GM23248 (cell line): ENCODE data around the gene PTPN21. TPM values are rescaled to one million over a fixed set of nuclear protein-coding genes. Genes with fewer than 3 reads are reported as not detected.

Experiments used
- DNase-seq: peaks from one replicate; pipeline ENCODE4 v3.0.0-alpha.2; 2015
- H2AFZ ChIP-seq: fragments of 200-600 bp; sonication (generic); 2 replicates; pipeline ENCODE4 v1.6.1; 2016; ENCODE audit warnings: antibody characterized with exemption
- H3F3A ChIP-seq: fragments of 200-600 bp; sonication (generic); 2 replicates; pipeline ENCODE4 v1.6.1; 2016; ENCODE audit warnings: mild to moderate bottlenecking, antibody characterized with exemption, mixed run types; ENCODE audit not compliant: insufficient read depth
- H3K27ac ChIP-seq: fragments of 200-600 bp; sonication (generic); 2 replicates; pipeline ENCODE4 v1.5.1; 2016; ENCODE audit warnings: mild to moderate bottlenecking
- H3K27me3 ChIP-seq: fragments of 200-600 bp; sonication (generic); replicated peaks from 2 replicates; pipeline ENCODE4 v1.6.1; 2016; ENCODE audit warnings: mild to moderate bottlenecking; ENCODE audit not compliant: insufficient read depth
- H3K36me3 ChIP-seq: fragments of 200-600 bp; sonication (generic); 2 replicates; pipeline ENCODE4 v1.6.1; 2016; ENCODE audit warnings: low read depth, mild to moderate bottlenecking
- H3K4me1 ChIP-seq: fragments of 200-600 bp; sonication (generic); 2 replicates; pipeline ENCODE4 v1.6.1; 2016; ENCODE audit warnings: mild to moderate bottlenecking; ENCODE audit not compliant: insufficient read depth
- H3K4me2 ChIP-seq: fragments of 200-600 bp; sonication (generic); one replicate; pipeline ENCODE4 v1.6.1; 2016; ENCODE audit warnings: mild to moderate bottlenecking; ENCODE audit not compliant: unreplicated experiment
- H3K4me3 ChIP-seq: fragments of 200-600 bp; sonication (generic); 2 replicates; pipeline ENCODE4 v1.5.1; 2016; ENCODE audit warnings: mild to moderate bottlenecking
- H3K79me2 ChIP-seq: fragments of 200-600 bp; sonication (generic); 2 replicates; pipeline ENCODE4 v1.6.1; 2016; ENCODE audit warnings: mild to moderate bottlenecking; ENCODE audit not compliant: insufficient read depth
- H3K9ac ChIP-seq: fragments of 200-600 bp; sonication (generic); 2 replicates; pipeline ENCODE4 v1.6.1; 2016; ENCODE audit warnings: mild to moderate bottlenecking
- H3K9me2 ChIP-seq: fragments of 200-600 bp; sonication (generic); 2 replicates; pipeline ENCODE4 v1.6.1; 2016; ENCODE audit warnings: mixed run types, mild to moderate bottlenecking, moderate library complexity; ENCODE audit not compliant: insufficient read depth
- H3K9me3 ChIP-seq: fragments of 200-600 bp; sonication (generic); one replicate; pipeline ENCODE4 v1.6.1; 2017; ENCODE audit warnings: low read depth
- H4K20me1 ChIP-seq: fragments of 200-600 bp; sonication (generic); 2 replicates; pipeline ENCODE4 v1.6.0; 2016; ENCODE audit not compliant: insufficient read depth
- EZH2 ChIP-seq: fragments of 200-600 bp; sonication (generic); IDR thresholded peaks from 2 replicates; pipeline ENCODE4 v1.6.1; 2018; ENCODE audit warnings: antibody characterized with exemption, mild to moderate bottlenecking; ENCODE audit not compliant: insufficient read depth, poor library complexity, severe bottlenecking
- EZH2phosphoT487 ChIP-seq: fragments of 200-600 bp; sonication (generic); IDR thresholded peaks from 2 replicates; pipeline ENCODE4 v1.6.1; 2018; ENCODE audit warnings: antibody characterized with exemption, moderate library complexity, mild to moderate bottlenecking, low read depth; ENCODE audit not compliant: insufficient read depth
- WGBS, 2 experiments: methylation state at CpG; one replicate each; pipeline ENCODE4 v1.1.6; 2015 to 2017; ENCODE audit warnings: low lambda C conversion rate in 2 of 2, low coverage in 1 of 2; ENCODE audit errors: missing lambda C conversion rate in 2 of 2; 5-methylcytosine and 5-hydroxymethylcytosine counted together
- in situ Hi-C: fragments of 300-500 bp; cut with MboI; formaldehyde crosslinking; loops from 2 replicates; pipeline ENCODE4 v1.15.0; 2020
- polyA plus RNA-seq: library from polyadenylated mRNA; unstranded; fragments of >200 nt; fragmentation: Nextera tagmentation; extraction: Ambion mirVana; gene quantifications from 2 replicates; pipeline ENCODE4 v1.2.1, GENCODE V29; 2016
- total RNA-seq: library from RNA; depleted of rRNA; stranded (reverse); fragments of >200 nt; shearing (Covaris generic); gene quantifications from 2 replicates; pipeline ENCODE4 v1.2.3, GENCODE V29; 2014

Gene PTPN21
- total and polyA plus RNA-seq, 2 experiments from 2014 or later = 5.7 to 13.3 TPM

GRCh38 chr14:88568196-88568595 is 13.4 kb upstream of the PTPN21 start:
- H3K36me3 ChIP-seq = peaks cover 60% of the 10 kb centered on the region
- TF ChIP-seq EZH2phosphoT487 (no peak), EZH2 (no peak)
- in situ Hi-C loops = loop anchor here (25.0 kb wide), 1 partner anchor 556 kb away; the partner anchor contains the start of gene GPR65

DNA sequence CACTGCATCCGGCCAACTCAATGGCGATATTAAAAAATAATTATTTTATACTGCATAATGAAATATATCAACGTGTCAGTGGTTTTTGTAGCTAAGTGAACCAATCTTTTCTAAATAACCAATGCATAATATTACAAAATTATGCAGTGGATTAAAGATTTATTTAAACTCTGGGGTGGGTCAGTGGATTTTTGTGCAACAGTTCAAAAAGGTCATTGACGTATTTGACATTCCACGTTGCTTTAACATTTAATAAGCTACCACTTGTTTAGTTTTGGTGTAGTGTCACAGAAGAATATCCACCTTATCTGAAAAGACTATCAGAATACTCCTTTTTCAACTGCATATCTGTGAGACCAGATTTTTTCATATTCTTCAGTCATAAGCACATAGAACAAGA is 10.6 kb upstream of the PTPN21 start:
- no peak overlapping the region for H2AFZ ChIP-seq
- no peaks in the 10 kb centered on the region for H3K9me2 ChIP-seq
- 87 to 89% methylated on average over 5 of the region's 5 CpGs for WGBS, 2 experiments
- H3K36me3 ChIP-seq = peaks cover 36% of the 10 kb centered on the region
- TF ChIP-seq EZH2phosphoT487 (no peak), EZH2 (no peak)
- H3K4me1 ChIP-seq = peaks cover 12% of the 10 kb centered on the region
- in situ Hi-C loops = loop anchor here (25.0 kb wide), 1 partner anchor 553 kb away; the partner anchor contains the start of gene GPR65
- no peaks in the 10 kb centered on the region for H3K27me3 ChIP-seq
- DNase-seq = no peak
- H3K9me3 ChIP-seq = no peaks in the 10 kb centered on the region
- H3F3A ChIP-seq = peaks cover 2% of the 10 kb centered on the region; the same call in 1 of the 2 replicates
- H4K20me1 ChIP-seq = peaks cover 7% of the 10 kb centered on the region; the same call in 1 of the 2 replicates
- H3K4me2 ChIP-seq = no peak overlapping the region
- no peak overlapping the region for H3K4me3 ChIP-seq
- H3K79me2 ChIP-seq = peaks cover 68% of the 10 kb centered on the region
- no peak overlapping the region for H3K27ac ChIP-seq
- no peak overlapping the region for H3K9ac ChIP-seq

More at GRCh38 chr14:88568196-88568595, 13.4 kb upstream of the PTPN21 start:
- Histone ChIP-seq H3K27ac (no peak overlapping the region), H3K9ac (no peak overlapping the region), H3K79me2 (peaks cover 68% of the 10 kb centered on the region), H3K4me2 (no peak overlapping the region), H3K4me3 (no peak overlapping the region), H3K27me3 (no peaks in the 10 kb centered on the region), H3K9me2 (no peaks in the 10 kb centered on the region), H3K9me3 (no peaks in the 10 kb centered on the region), H2AFZ (no peak overlapping the region), H3K4me1 (peaks cover 12% of the 10 kb centered on the region), H4K20me1 (peaks cover 7% of the 10 kb centered on the region; the same call in 1 of the 2 replicates), H3F3A (no peaks in the 10 kb centered on the region)
- DNase-seq = no peak
- 44 to 54% methylated on average over 3 of the region's 3 CpGs for WGBS, 2 experiments

- TF ChIP-seq EZH2phosphoT487 (no peak), EZH2 (no peak)
- Histone ChIP-seq H3K9me3 (no peaks in the 10 kb centered on the region), H3K27ac (peak overlapping the region; percentile 73; the same call in 1 of the 2 replicates), H4K20me1 (peaks cover 7% of the 10 kb centered on the region; the same call in 1 of the 2 replicates), H3K27me3 (no peaks in the 10 kb centered on the region), H3K9ac (peak overlapping the region; percentile 85), H3K79me2 (peaks cover 52% of the 10 kb centered on the region), H3K4me3 (peak overlapping the region; percentile 87), H2AFZ (peak overlapping the region; percentile 88), H3F3A (peaks cover 9% of the 10 kb centered on the region; the same call in 1 of the 2 replicates), H3K9me2 (no peaks in the 10 kb centered on the region), H3K4me2 (peak overlapping the region; percentile 97), H3K4me1 (peaks cover 14% of the 10 kb centered on the region), H3K36me3 (peaks cover 20% of the 10 kb centered on the region)
- DNase-seq = peak; percentile 7
- in situ Hi-C loops = loop anchor here (25.0 kb wide), 1 partner anchor 552 kb away; the partner anchor contains the start of gene GPR65
- 24 to 28% methylated on average over 7 of the region's 7 CpGs for WGBS, 2 experiments
These were observed 9.0 kb upstream of the PTPN21 start for GRCh38 chr14:88563845-88564244.

- TF ChIP-seq EZH2 (no peak), EZH2phosphoT487 (no peak)
- in situ Hi-C loops = loop anchor here (25.0 kb wide), 1 partner anchor 551 kb away; the partner anchor contains the start of gene GPR65
- peaks cover 13% of the 10 kb centered on the region for H3K36me3 ChIP-seq
- H3K27ac ChIP-seq = peak within 1 kb of the TSS; percentile 73
- H3K9ac ChIP-seq = peak within 1 kb of the TSS; percentile 85
- H3K9me3 ChIP-seq = no peaks in the 10 kb centered on the region
- 1% methylated on average over 68 to 88 of the region's 99 CpGs for WGBS, 2 experiments
- H4K20me1 ChIP-seq = peaks cover 7% of the 10 kb centered on the region; the same call in 1 of the 2 replicates
- H2AFZ ChIP-seq = peak within 1 kb of the TSS; percentile 88
- H3K9me2 ChIP-seq = no peaks in the 10 kb centered on the region
- peaks cover 44% of the 10 kb centered on the region for H3K79me2 ChIP-seq
- H3K4me1 ChIP-seq = peaks cover 14% of the 10 kb centered on the region
- H3F3A ChIP-seq = peaks cover 9% of the 10 kb centered on the region; the same call in 1 of the 2 replicates
- peak within 1 kb of the TSS; percentile 87 for H3K4me3 ChIP-seq
- no peaks in the 10 kb centered on the region for H3K27me3 ChIP-seq
- DNase-seq = peak; percentile 94
- peak within 1 kb of the TSS; percentile 97 for H3K4me2 ChIP-seq
These were observed 8.3 kb upstream of the PTPN21 start, which contains the start of gene ZC3H14 for GRCh38 chr14:88562831-88563686. ZC3H14 (plus strand) TSS chr14:88563037; CDS start chr14:88563134, 97 bp downstream.
